ENCODE results near the gene CAPRIN2.

Gene CAPRIN2

GRCh38 chr12:30754750-30755394, at the start of gene CAPRIN2:
CAPRIN2 (minus strand) TSS chr12:30754951; CDS start chr12:30753520, 1,431 bp downstream.
- peak; percentile 85 for DNase-seq

- DNase-seq = no peak
Observed at GRCh38 chr12:30797689-30798088, 42.9 kb upstream of the CAPRIN2 start.

- no peak for DNase-seq
Observed at GRCh38 chr12:30796891-30797371, 42.2 kb upstream of the CAPRIN2 start.

- DNase-seq = no peak
Observed at GRCh38 chr12:30796313-30796780, 41.6 kb upstream of the CAPRIN2 start.

- peak; percentile 55 for DNase-seq
Observed at GRCh38 chr12:30795410-30796312, 40.9 kb upstream of the CAPRIN2 start.

- no peak for DNase-seq
Observed at GRCh38 chr12:30794591-30795409, 40.0 kb upstream of the CAPRIN2 start.

- no peak for DNase-seq
Observed at GRCh38 chr12:30794020-30794419, 39.3 kb upstream of the CAPRIN2 start.

GRCh38 chr12:30792648-30793499, 38.1 kb upstream of the CAPRIN2 start:
- no peak for DNase-seq

- DNase-seq = no peak
Observed at GRCh38 chr12:30792085-30792484, 37.3 kb upstream of the CAPRIN2 start.

- DNase-seq = no peak
Observed at GRCh38 chr12:30788754-30789153, 34.0 kb upstream of the CAPRIN2 start.

- no peak for DNase-seq
Observed at GRCh38 chr12:30785630-30786029, 30.9 kb upstream of the CAPRIN2 start.

- DNase-seq = no peak
Observed at GRCh38 chr12:30784508-30784907, 29.8 kb upstream of the CAPRIN2 start.

- no peak for DNase-seq
Observed at GRCh38 chr12:30783946-30784345, 29.2 kb upstream of the CAPRIN2 start.

- no peak for DNase-seq
Observed at GRCh38 chr12:30782316-30783173, 27.8 kb upstream of the CAPRIN2 start.

- no peak for DNase-seq
Observed at GRCh38 chr12:30779578-30779977, 24.8 kb upstream of the CAPRIN2 start.

- DNase-seq = no peak
Observed at GRCh38 chr12:30779178-30779577, 24.4 kb upstream of the CAPRIN2 start.

GRCh38 chr12:30774599-30774998, 19.8 kb upstream of the CAPRIN2 start:
- DNase-seq = no peak

GRCh38 chr12:30769802-30770201, 15.1 kb upstream of the CAPRIN2 start:
- DNase-seq = no peak

GRCh38 chr12:30764251-30764650, 9.5 kb upstream of the CAPRIN2 start:
- DNase-seq = no peak

GRCh38 chr12:30763053-30763452, 8.3 kb upstream of the CAPRIN2 start:
- DNase-seq = no peak

GRCh38 chr12:30761730-30762129, 7.0 kb upstream of the CAPRIN2 start:
- no peak for DNase-seq

All from NK-92 treated with Interleukin-12 subunit alpha and Interleukin-12 subunit beta, amount 100 ng/mL, for 24 hours (cell line).